ENCODE results near the gene ARHGEF18.
"Not testable (repeated sequence)": the region's sequence is repeated elsewhere in the genome, so short reads cannot be mapped to it uniquely, and the experiment has no call there.

ARHGEF18 gene

GRCh38 chr19:7349231-7349591, 474 bp downstream of the ARHGEF18 start:
- DNase-seq = no peak

- DNase-seq = no peak
Observed at GRCh38 chr19:7349961-7350711, 1.4 kb downstream of the ARHGEF18 start.

- DNase-seq = no peak
Observed at GRCh38 chr19:7351861-7352260, 3.1 kb downstream of the ARHGEF18 start.

- DNase-seq = no peak
Observed at GRCh38 chr19:7355151-7355820, 6.5 kb downstream of the ARHGEF18 start.

GRCh38 chr19:7355871-7356270, 7.1 kb downstream of the ARHGEF18 start:
- DNase-seq = no peak

- DNase-seq = no peak
Observed at GRCh38 chr19:7356899-7357627, 8.3 kb downstream of the ARHGEF18 start.

- DNase-seq = no peak
Observed at GRCh38 chr19:7358102-7358597, 9.4 kb downstream of the ARHGEF18 start.

- no peak for DNase-seq
Observed at GRCh38 chr19:7360393-7360984, 11.8 kb downstream of the ARHGEF18 start.

- no peak for DNase-seq
Observed at GRCh38 chr19:7363225-7363624, 14.5 kb downstream of the ARHGEF18 start.

- DNase-seq = no peak
Observed at GRCh38 chr19:7366701-7367420, 18.1 kb downstream of the ARHGEF18 start.

GRCh38 chr19:7368456-7368855, 19.7 kb downstream of the ARHGEF18 start:
- DNase-seq = no peak

GRCh38 chr19:7368866-7369265, 20.1 kb downstream of the ARHGEF18 start:
- DNase-seq = not testable (repeated sequence)

- no peak for DNase-seq
Observed at GRCh38 chr19:7370546-7370945, 21.8 kb downstream of the ARHGEF18 start.

GRCh38 chr19:7371001-7371400, 22.3 kb downstream of the ARHGEF18 start:
- no peak for DNase-seq

GRCh38 chr19:7372810-7373209, 24.1 kb downstream of the ARHGEF18 start:
- no peak for DNase-seq

GRCh38 chr19:7373862-7374261, 25.1 kb downstream of the ARHGEF18 start:
- DNase-seq = no peak

GRCh38 chr19:7376151-7376852, 27.6 kb downstream of the ARHGEF18 start:
- no peak for DNase-seq

GRCh38 chr19:7377196-7377595, 28.5 kb downstream of the ARHGEF18 start:
- DNase-seq = no peak

- DNase-seq = no peak
Observed at GRCh38 chr19:7381073-7381390, 32.3 kb downstream of the ARHGEF18 start.

GRCh38 chr19:7382694-7383093, 34.0 kb downstream of the ARHGEF18 start:
- DNase-seq = no peak

GRCh38 chr19:7383284-7383683, 34.5 kb downstream of the ARHGEF18 start:
- DNase-seq = no peak

GRCh38 chr19:7385062-7385461, 36.3 kb downstream of the ARHGEF18 start:
- no peak for DNase-seq
